PFSK-1 (cell line): ENCODE measurements around the gene TEX22.

Source experiments
- FOXP2 ChIP-seq: optimal IDR thresholded peaks from 2 replicates; pipeline ENCODE3; 2011; ENCODE audit warnings: borderline replicate concordance, control low read depth, inconsistent platforms; ENCODE audit not compliant: insufficient read depth; ENCODE audit errors: extremely low read length, extremely low read depth
- POLR2AphosphoS5 ChIP-seq: IDR thresholded peaks from 2 replicates; pipeline ENCODE4 v1.6.1; 2012; ENCODE audit warnings: low read depth, mild to moderate bottlenecking, control low read depth, low read length, moderate library complexity
- REST ChIP-seq, 2 experiments: IDR thresholded peaks; 2 replicates each; pipeline versions ENCODE4 v1.6.1 to v1.8.0; 2011 to 2012; ENCODE audit warnings: low read depth in 2 of 2, low read length in 2 of 2, control low read depth in 1 of 2, inconsistent platforms in 1 of 2, mild to moderate bottlenecking in 1 of 2, moderate library complexity in 1 of 2; ENCODE audit not compliant: insufficient read depth in 1 of 2
- SIN3A ChIP-seq: IDR thresholded peaks from 2 replicates; pipeline ENCODE4 v1.6.1; 2012; ENCODE audit warnings: mild to moderate bottlenecking, low read length, moderate library complexity, borderline replicate concordance; ENCODE audit not compliant: insufficient read depth

- no peak for TF ChIP-seq POLR2AphosphoS5
- TF ChIP-seq REST (IDR thresholded peaks at IDR 0.05; ENCODE audit: insufficient read depth in 1 of 2, low read depth in 2 of 2, low read length in 2 of 2), result no peak
- no peak for TF ChIP-seq SIN3A
- no peak for TF ChIP-seq FOXP2
Observed at GRCh38 chr14:105460616-105461015, 62.3 kb downstream of the TEX22 start.
